ENCODE measurements around the gene RAPGEF1. TPM values are rescaled to one million over a fixed set of nuclear protein-coding genes. Genes with fewer than 3 reads are reported as not detected.

Gene RAPGEF1
- total RNA-seq, 1 experiment from 2014 or later = 47.1 TPM

DNA sequence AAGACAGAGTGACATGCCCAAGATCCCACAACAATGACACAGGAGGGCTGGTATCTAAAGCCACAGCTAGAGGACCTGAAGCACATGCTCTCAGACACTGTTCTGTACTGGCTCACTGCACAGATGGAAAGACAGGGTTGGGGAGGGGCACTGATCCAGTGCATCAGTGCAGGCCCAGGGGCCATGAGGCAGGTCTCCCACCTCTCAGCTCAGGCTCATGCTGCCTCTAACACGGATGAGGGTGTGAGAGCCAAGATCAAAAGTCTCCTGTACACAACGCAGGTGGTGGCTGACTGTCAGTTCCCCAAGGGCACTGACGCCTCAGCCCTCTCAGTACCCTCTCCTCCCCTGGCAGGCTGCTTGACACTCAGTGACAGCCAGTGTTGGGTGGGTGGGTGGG lies 10.9 kb downstream of the RAPGEF1 start:
- Histone ChIP-seq H3K27me3 (ENCODE audit: control insufficient read depth, insufficient read depth, low read length) (no peaks in the 10 kb centered on the region), H3K36me3 (replicated peaks; ENCODE audit: control insufficient read depth, insufficient read depth, low read length) (no peaks in the 10 kb centered on the region), H3K4me3 (ENCODE audit: insufficient read depth, low read depth, low read length) (no peak overlapping the region)
- no peak for DNase-seq

DNA sequence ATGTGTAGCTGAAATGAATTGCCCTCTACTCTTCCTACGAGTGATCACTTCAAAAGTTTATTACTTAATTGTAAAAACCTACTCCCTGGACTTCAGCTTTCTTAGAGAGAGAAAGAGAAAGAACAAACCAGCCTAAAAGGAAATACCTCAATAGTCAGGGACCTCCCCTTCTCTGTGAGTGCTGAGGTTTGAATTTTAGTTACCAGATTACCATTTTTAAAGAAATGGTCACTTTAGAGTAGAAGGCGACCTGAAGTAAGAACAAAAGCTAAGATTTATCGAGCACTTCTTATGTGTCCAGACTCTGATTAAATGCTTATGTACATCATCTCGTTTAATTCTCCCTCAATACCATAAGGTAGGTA lies 11.3 kb downstream of the RAPGEF1 start:
- H3K36me3 ChIP-seq (replicated peaks; ENCODE audit: control insufficient read depth, insufficient read depth, low read length) = no peaks in the 10 kb centered on the region
- DNase-seq = no peak
- H3K4me3 ChIP-seq (ENCODE audit: insufficient read depth, low read depth, low read length) = no peak overlapping the region
- H3K27me3 ChIP-seq (ENCODE audit: control insufficient read depth, insufficient read depth, low read length) = no peaks in the 10 kb centered on the region

DNA sequence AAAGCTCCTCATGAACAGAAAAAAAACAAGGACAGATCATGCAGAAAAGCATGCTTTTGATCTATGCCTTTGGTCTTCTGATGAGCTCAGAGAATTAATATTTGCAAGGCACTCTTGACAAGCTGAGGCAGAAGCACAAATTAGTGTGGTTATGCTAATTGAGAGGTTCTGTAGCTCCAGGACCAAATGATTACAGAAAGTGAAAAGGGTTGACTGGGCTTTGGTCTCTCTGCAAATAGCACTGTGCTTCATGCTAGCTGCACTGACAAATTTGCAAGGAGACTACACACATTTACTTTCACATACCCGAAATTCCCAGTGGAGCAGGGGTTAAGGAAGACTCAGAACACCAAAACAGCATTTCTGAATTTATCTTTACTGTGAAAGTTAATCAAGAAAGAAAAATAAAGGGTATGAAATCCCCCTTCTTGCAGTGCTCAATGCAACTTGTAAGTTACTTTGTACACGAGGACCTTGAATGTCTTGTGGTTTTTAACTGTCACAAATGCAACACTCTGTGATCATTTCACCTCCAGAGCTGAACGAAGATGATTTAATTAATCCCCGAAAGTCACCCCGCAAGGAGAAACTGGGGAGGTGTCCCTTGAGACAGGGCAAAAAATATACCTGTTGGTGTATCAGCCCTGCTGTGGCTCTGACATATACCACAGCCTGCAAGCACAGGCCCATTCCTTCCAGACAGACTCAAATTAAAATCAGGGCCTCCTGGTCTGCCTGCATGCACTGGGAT lies 11.9 kb downstream of the RAPGEF1 start:
- DNase-seq = no peak
- no peaks in the 10 kb centered on the region for H3K27me3 ChIP-seq (ENCODE audit: control insufficient read depth, insufficient read depth, low read length)
- no peaks in the 10 kb centered on the region for H3K36me3 ChIP-seq (replicated peaks; ENCODE audit: control insufficient read depth, insufficient read depth, low read length)
- no peak overlapping the region for H3K4me3 ChIP-seq (ENCODE audit: insufficient read depth, low read depth, low read length)

DNA sequence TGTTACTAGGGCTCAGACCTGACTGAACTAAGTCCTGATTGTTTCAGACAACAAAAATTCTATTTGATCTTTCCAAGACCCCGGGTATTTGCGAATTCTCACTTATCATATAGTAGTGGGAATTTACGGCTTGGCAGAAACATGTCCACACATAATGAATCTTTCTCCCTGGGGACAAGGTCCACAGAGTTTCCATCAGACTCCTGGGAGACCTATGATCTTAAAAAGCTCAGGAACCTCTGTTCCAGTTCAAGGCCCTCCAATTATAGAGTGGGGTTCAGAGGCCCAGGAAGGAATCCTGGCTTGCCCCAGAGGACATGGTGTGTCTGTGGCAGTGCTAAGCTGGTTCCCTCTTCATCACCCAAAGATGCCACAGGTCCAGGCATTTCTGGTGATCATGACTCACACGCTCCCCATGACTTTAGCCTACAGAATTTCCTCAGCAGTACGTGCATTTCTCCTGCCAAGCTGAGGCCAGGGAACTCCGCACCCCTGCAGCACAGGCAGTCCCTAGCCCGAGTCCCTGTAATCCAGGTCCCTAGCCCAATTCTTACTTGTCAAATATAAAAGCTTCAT lies 12.6 kb downstream of the RAPGEF1 start:
- no peak overlapping the region for H3K4me3 ChIP-seq (ENCODE audit: insufficient read depth, low read depth, low read length)
- H3K27me3 ChIP-seq (ENCODE audit: control insufficient read depth, insufficient read depth, low read length) = no peaks in the 10 kb centered on the region
- DNase-seq = no peak
- H3K36me3 ChIP-seq (replicated peaks; ENCODE audit: control insufficient read depth, insufficient read depth, low read length) = no peaks in the 10 kb centered on the region

- Histone ChIP-seq H3K4me3 (ENCODE audit: insufficient read depth, low read depth, low read length) (no peak overlapping the region), H3K27me3 (ENCODE audit: control insufficient read depth, insufficient read depth, low read length) (no peaks in the 10 kb centered on the region), H3K36me3 (replicated peaks; ENCODE audit: control insufficient read depth, insufficient read depth, low read length) (no peaks in the 10 kb centered on the region)
- no peak for DNase-seq
Measured at GRCh38 chr9:131724683-131725082, 15.2 kb downstream of the RAPGEF1 start.

DNA sequence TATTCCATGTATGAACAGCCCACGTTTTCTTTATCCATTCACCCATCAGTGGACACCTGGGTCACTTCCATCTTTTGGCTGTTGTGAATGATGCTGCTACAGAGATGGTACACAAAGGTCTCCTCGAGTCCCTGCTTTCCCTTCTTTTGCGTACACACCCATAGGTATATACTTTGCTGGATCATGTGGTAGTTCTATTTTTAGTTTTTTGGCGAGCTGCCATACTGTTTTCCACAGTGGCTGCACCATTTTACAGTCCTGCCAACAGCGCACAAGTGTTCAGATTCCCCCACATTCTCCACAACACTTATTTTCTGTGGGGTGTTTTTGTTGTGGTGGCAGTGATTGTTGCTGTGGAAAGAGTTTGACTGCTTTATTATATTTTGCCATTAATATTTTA lies 16.2 kb downstream of the RAPGEF1 start:
- no peak overlapping the region for H3K4me3 ChIP-seq (ENCODE audit: insufficient read depth, low read depth, low read length)
- DNase-seq = no peak
- no peaks in the 10 kb centered on the region for H3K27me3 ChIP-seq (ENCODE audit: control insufficient read depth, insufficient read depth, low read length)
- H3K36me3 ChIP-seq (replicated peaks; ENCODE audit: control insufficient read depth, insufficient read depth, low read length) = no peaks in the 10 kb centered on the region

GRCh38 chr9:131722255-131722654 lies 17.6 kb downstream of the RAPGEF1 start:
- Histone ChIP-seq H3K27me3 (ENCODE audit: control insufficient read depth, insufficient read depth, low read length) (no peaks in the 10 kb centered on the region), H3K36me3 (replicated peaks; ENCODE audit: control insufficient read depth, insufficient read depth, low read length) (no peaks in the 10 kb centered on the region), H3K4me3 (ENCODE audit: insufficient read depth, low read depth, low read length) (no peak overlapping the region)
- no peak for DNase-seq

DNA sequence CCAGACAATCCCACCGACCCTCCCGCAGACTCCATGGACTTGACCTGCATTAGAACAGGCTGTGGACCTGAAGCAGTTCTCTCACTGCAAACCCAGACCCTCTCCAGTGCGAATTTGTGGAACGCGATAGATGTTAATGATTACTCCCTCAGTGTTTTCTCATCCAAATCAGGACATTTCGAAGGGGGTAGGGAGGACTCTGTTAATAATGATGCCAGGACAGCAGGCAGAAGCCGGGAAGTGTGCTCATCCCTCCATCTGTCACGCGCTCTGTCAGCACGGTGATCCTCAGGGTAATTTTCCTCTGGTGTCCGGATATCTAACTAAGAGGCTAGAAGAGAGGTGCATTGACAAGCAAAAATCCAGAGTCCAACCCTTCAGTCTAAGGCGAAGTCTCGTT lies 18.8 kb downstream of the RAPGEF1 start:
- no peaks in the 10 kb centered on the region for H3K27me3 ChIP-seq (ENCODE audit: control insufficient read depth, insufficient read depth, low read length)
- no peak overlapping the region for H3K4me3 ChIP-seq (ENCODE audit: insufficient read depth, low read depth, low read length)
- no peaks in the 10 kb centered on the region for H3K36me3 ChIP-seq (replicated peaks; ENCODE audit: control insufficient read depth, insufficient read depth, low read length)
- no peak for DNase-seq

DNA sequence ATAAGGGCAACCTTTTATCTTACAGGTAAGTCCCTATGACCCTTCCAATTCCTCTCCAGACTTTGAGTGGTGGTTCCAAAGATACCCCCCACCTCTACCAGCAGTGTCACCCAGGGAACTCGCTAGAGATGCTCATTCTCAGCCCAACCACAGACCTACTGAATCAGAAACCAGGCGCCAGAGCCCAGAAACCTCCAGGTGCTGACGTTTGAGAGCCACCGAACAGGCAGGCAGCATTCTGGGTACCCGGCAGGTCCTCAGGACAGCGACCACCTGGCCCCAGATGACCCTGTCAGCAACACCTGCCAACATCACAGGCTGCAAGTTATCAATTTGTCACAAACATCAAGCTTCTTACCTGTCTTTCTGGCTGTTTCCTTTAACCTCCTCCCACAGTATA lies 19.5 kb downstream of the RAPGEF1 start:
- H3K27me3 ChIP-seq (ENCODE audit: control insufficient read depth, insufficient read depth, low read length) = no peaks in the 10 kb centered on the region
- H3K4me3 ChIP-seq (ENCODE audit: insufficient read depth, low read depth, low read length) = no peak overlapping the region
- no peak for DNase-seq
- no peaks in the 10 kb centered on the region for H3K36me3 ChIP-seq (replicated peaks; ENCODE audit: control insufficient read depth, insufficient read depth, low read length)

- DNase-seq = no peak
- Histone ChIP-seq H3K36me3 (replicated peaks; ENCODE audit: control insufficient read depth, insufficient read depth, low read length) (no peaks in the 10 kb centered on the region; the same call in 1 of the 2 replicates), H3K27me3 (ENCODE audit: control insufficient read depth, insufficient read depth, low read length) (no peaks in the 10 kb centered on the region), H3K4me3 (ENCODE audit: insufficient read depth, low read depth, low read length) (no peak overlapping the region)
Measured at GRCh38 chr9:131719262-131719908, 20.5 kb downstream of the RAPGEF1 start.

DNA sequence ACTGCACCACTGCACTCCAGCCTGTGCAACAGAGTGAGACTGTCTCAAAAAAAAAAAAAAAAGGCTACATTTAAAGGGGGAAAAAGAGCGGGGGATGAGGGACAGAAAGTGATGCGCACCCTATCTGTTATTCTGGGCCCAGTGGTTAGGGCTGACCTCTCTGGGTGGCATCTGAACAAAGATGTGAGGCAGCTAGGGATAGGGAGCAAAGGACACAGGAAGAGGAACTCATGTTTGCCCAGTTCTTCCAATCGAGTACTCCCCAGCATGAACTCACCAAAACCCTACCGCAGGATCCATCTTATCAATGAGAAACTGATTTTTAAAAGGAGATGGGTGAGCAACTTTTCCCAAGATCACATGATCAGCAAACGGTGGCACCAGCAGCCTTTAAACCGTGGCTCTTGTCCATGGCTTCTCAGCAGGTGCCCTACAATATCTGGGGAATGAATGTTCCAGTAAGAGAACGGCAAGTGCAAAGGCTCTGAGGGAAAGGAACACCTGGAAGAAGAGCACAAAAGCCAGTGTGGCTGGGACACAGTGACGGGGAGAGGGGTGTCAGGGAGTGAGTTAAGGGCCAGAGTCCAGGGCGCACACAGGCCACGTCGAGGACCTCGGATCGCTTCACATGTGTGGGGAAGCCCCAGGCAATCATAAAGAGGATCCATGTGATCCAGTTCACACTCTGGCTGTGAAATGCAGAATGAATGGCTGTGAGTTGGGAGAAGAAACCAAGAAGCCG lies 22.0 kb downstream of the RAPGEF1 start:
- H3K36me3 ChIP-seq (replicated peaks; ENCODE audit: control insufficient read depth, insufficient read depth, low read length) = no peaks in the 10 kb centered on the region; the same call in 1 of the 2 replicates
- no peak for DNase-seq
- no peaks in the 10 kb centered on the region for H3K27me3 ChIP-seq (ENCODE audit: control insufficient read depth, insufficient read depth, low read length)
- H3K4me3 ChIP-seq (ENCODE audit: insufficient read depth, low read depth, low read length) = no peak overlapping the region

DNA sequence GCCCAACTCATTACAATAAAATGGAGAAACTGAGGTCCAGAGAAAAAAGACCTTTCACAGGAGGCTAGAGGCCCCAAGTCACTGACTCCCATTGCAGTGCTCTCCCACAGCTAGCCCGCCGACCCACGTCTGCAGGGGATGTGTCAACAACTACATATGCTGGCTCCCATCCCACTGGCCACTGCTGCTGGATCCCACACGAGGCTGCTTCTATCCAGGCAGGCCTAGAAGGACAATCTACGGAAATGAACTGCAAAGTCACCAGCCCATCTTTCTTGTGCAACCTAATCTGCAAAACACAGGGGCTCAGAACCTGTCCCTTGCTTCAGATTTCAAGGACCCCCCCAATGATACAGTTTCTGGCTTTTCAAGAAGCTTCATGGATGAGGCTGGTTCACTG lies 24.0 kb downstream of the RAPGEF1 start:
- no peaks in the 10 kb centered on the region for H3K27me3 ChIP-seq (ENCODE audit: control insufficient read depth, insufficient read depth, low read length)
- no peak for DNase-seq
- H3K4me3 ChIP-seq (ENCODE audit: insufficient read depth, low read depth, low read length) = no peak overlapping the region
- no peaks in the 10 kb centered on the region; the same call in 1 of the 2 replicates for H3K36me3 ChIP-seq (replicated peaks; ENCODE audit: control insufficient read depth, insufficient read depth, low read length)

GRCh38 chr9:131714821-131715220 lies 25.1 kb downstream of the RAPGEF1 start:
- Histone ChIP-seq H3K36me3 (replicated peaks; ENCODE audit: control insufficient read depth, insufficient read depth, low read length) (no peaks in the 10 kb centered on the region; the same call in 1 of the 2 replicates), H3K27me3 (ENCODE audit: control insufficient read depth, insufficient read depth, low read length) (no peaks in the 10 kb centered on the region), H3K4me3 (ENCODE audit: insufficient read depth, low read depth, low read length) (no peak overlapping the region)
- no peak for DNase-seq

DNA sequence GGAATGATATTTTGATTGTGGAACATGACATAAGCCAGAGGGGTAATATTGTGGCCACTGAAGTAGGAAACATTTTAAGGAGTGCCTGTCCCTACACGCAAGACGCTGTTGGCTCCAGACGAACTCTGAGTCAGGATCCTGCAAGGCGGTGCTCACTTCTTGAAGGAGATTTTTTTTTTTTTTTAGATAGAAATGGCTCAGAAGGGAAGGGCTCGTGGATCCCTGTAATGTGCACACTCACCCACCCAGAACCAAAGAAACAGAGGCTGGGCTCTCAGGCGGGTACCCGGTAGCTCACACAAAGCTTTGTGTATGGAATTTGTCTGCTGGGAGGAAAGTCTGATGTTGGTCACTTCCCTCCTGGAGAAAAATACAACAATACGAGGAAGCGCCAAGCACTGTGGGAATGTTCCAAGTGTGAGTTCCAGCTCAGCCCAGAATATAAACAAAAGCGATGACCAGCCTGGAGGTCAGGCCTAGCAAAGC lies 25.7 kb downstream of the RAPGEF1 start:
- Histone ChIP-seq H3K27me3 (ENCODE audit: control insufficient read depth, insufficient read depth, low read length) (no peaks in the 10 kb centered on the region), H3K36me3 (replicated peaks; ENCODE audit: control insufficient read depth, insufficient read depth, low read length) (no peaks in the 10 kb centered on the region; the same call in 1 of the 2 replicates), H3K4me3 (ENCODE audit: insufficient read depth, low read depth, low read length) (no peak overlapping the region)
- DNase-seq = no peak

Measured in H7 (cell line).